ENCODE data around the gene NEUROG1. TPM values are rescaled to one million over a fixed set of nuclear protein-coding genes. Genes with fewer than 3 reads are reported as not detected.

NEUROG1 gene
- total RNA-seq, 2 experiments from 2014 or later, result not detected

DNA sequence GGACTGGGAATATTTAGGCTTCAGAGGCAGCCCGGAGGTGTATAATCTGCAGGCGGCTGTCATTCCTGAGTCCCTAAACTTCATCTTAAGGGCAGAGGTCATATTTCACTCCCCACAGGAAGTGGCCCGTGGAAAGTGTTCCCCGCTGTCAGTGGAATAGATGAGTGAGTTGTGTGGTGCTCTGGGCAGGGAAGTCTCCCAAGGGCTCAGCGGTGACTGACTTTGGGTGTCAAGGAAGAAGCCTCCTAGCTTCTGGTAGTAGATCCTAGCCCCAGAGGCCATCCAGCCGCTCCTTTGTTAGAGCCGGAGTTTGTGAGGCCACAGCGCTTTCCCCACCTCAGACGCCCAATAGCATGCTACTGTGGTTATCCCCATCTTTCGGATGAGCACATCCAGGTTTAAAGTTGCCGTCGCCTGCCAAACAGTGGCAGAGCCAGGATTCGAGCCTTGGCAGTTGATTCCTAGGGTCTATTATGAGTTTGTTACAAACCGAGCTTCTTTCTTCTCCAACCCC, 44.7 kb downstream of the NEUROG1 start:
- ATAC-seq (no peak), DNase-seq (no peak)
- Mint-ChIP-seq H3K4me3 (no peak overlapping the region), H3K4me1 (ENCODE audit: low read depth) (peaks cover 7% of the 10 kb centered on the region), H3K36me3 (ENCODE audit: low read depth) (no peaks in the 10 kb centered on the region), H3K27me3 (peaks cover 64% of the 10 kb centered on the region), H3K9me3 (no peaks in the 10 kb centered on the region), H3K27ac (no peak overlapping the region)
- ChIA-PET CTCF (interaction anchor here (1.3 to 2.1 kb wide), 4 partner anchors 25 to 75 kb away, joined by 3 to 7 read pairs (median 6); no protein-coding TSS in a partner anchor), POLR2A (no interaction called here)
- intact Hi-C loops (cut with micrococcal nuclease), result no loop called here
- TF ChIP-seq CTCF (IDR thresholded peaks at IDR 0.05), result no peak

GRCh38 chr5:135490245-135491037, 45.3 kb downstream of the NEUROG1 start:
- Mint-ChIP-seq H3K36me3 (ENCODE audit: low read depth) (no peaks in the 10 kb centered on the region), H3K9me3 (no peaks in the 10 kb centered on the region), H3K27ac (no peak overlapping the region), H3K27me3 (peaks cover 62% of the 10 kb centered on the region), H3K4me1 (ENCODE audit: low read depth) (peaks cover 7% of the 10 kb centered on the region), H3K4me3 (no peak overlapping the region)
- TF ChIP-seq CTCF (IDR thresholded peaks at IDR 0.05), result no peak
- ATAC-seq (peak; percentile 34), DNase-seq (no peak)
- ChIA-PET POLR2A (interaction anchor here (0.5 to 0.6 kb wide), 2 partner anchors 35 to 38 kb away, joined by 3 read pairs; partner anchors contain the start of gene TIFAB), CTCF (interaction anchor here (0.9 to 2.1 kb wide), 3 partner anchors 25 to 76 kb away, joined by 3 to 7 read pairs (median 6); no protein-coding TSS in a partner anchor)
- intact Hi-C loops (cut with micrococcal nuclease), result no loop called here

- H3K9me3 Mint-ChIP-seq, result no peaks in the 10 kb centered on the region
- intact Hi-C loops (cut with micrococcal nuclease), result no loop called here
- no peak overlapping the region for H3K27ac Mint-ChIP-seq
- H3K27me3 Mint-ChIP-seq, result peaks cover 63% of the 10 kb centered on the region
- POLR2A ChIA-PET, result interaction anchor here (0.6 kb wide), 1 partner anchor 34 kb away, joined by 3 read pairs; no protein-coding TSS in a partner anchor
- TF ChIP-seq CTCF (IDR thresholded peaks at IDR 0.05), result no peak
- H3K36me3 Mint-ChIP-seq (ENCODE audit: low read depth), result no peaks in the 10 kb centered on the region
- CTCF ChIA-PET, result interaction anchor here (0.9 to 2.1 kb wide), 3 partner anchors 24 to 77 kb away, joined by 3 to 7 read pairs (median 6); no protein-coding TSS in a partner anchor
- peaks cover 7% of the 10 kb centered on the region for H3K4me1 Mint-ChIP-seq (ENCODE audit: low read depth)
- DNase-seq (no peak), ATAC-seq (no peak)
- no peak overlapping the region for H3K4me3 Mint-ChIP-seq
Observed at GRCh38 chr5:135489466-135490244, 46.1 kb downstream of the NEUROG1 start.

- Mint-ChIP-seq H3K4me3 (no peak overlapping the region), H3K9me3 (no peaks in the 10 kb centered on the region), H3K36me3 (ENCODE audit: low read depth) (no peaks in the 10 kb centered on the region), H3K27me3 (peaks cover 61% of the 10 kb centered on the region), H3K27ac (no peak overlapping the region), H3K4me1 (ENCODE audit: low read depth) (peaks cover 7% of the 10 kb centered on the region)
- intact Hi-C loops (cut with micrococcal nuclease), result no loop called here
- ATAC-seq, result no peak
- TF ChIP-seq CTCF (IDR thresholded peaks at IDR 0.05), result no peak
- no peak for DNase-seq
- CTCF ChIA-PET, result interaction anchor here (1.9 to 3.2 kb wide), 3 partner anchors 23 to 77 kb away, joined by 6 to 21 read pairs (median 8); no protein-coding TSS in a partner anchor
- POLR2A ChIA-PET, result no interaction called here
Observed at GRCh38 chr5:135488727-135489465, 46.9 kb downstream of the NEUROG1 start.

Data from activated CD8-positive, alpha-beta T cell treated with anti-CD3 and anti-CD28 coated beads for 36 hours (primary cell).